ENCODE measurements around the gene MLX. TPM values are rescaled to one million over a fixed set of nuclear protein-coding genes. Genes with fewer than 3 reads are reported as not detected.

MLX gene
- total and polyA plus RNA-seq, 12 donors = 34.2 to 95.0 (median 47.1) TPM

DNA sequence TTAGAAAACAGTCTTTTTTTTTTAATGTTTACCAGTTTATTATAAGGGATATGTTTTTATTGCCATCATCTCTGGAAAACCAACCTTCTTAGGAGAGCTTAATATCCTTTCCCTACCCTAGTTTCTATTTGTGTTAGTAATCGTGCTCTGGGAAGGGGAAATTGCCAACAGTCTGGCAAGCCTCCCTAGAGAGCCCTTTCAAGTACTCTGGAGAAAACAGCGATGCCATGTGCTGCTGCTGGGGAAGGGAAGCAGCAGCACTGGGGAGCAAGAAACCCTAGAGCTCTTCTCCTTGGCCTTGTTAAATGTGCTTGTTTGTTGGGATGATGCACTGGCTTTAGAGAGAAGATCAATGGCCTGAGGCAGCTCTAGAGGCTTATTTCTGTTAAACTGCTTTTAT lies 32.0 kb downstream of the MLX start:
- 25 to 36% (median 33%) methylated on average over 2 of the region's 2 CpGs for WGBS, 4 donors
- TF ChIP-seq, protein P1, sequence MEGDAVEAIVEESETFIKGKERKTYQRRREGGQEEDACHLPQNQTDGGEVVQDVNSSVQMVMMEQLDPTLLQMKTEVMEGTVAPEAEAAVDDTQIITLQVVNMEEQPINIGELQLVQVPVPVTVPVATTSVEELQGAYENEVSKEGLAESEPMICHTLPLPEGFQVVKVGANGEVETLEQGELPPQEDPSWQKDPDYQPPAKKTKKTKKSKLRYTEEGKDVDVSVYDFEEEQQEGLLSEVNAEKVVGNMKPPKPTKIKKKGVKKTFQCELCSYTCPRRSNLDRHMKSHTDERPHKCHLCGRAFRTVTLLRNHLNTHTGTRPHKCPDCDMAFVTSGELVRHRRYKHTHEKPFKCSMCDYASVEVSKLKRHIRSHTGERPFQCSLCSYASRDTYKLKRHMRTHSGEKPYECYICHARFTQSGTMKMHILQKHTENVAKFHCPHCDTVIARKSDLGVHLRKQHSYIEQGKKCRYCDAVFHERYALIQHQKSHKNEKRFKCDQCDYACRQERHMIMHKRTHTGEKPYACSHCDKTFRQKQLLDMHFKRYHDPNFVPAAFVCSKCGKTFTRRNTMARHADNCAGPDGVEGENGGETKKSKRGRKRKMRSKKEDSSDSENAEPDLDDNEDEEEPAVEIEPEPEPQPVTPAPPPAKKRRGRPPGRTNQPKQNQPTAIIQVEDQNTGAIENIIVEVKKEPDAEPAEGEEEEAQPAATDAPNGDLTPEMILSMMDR (IDR thresholded peaks at IDR 0.05) = no peak
- TF ChIP-seq POLR2A (IDR thresholded peaks at IDR 0.05) = no peak
- intact Hi-C loops (cut with DNase I) = no loop called here
- no peaks in the 10 kb centered on the region for H3K36me3 ChIP-seq (replicated peaks in 1 of 2)
- H3K9me3 ChIP-seq (replicated peaks in 1 of 3) = no peaks in the 10 kb centered on the region
- H3K4me1 ChIP-seq (replicated peaks in 1 of 2) = peaks cover 0 to 8% of the 10 kb centered on the region in 2 donors
- peak overlapping the region in 1 of 5 donors; percentile 30 for H3K27ac ChIP-seq
- no peaks in the 10 kb centered on the region for H3K27me3 ChIP-seq
- H3K4me3 ChIP-seq = no peak overlapping the region
- DNase-seq = peak in 3 of 7 donors; percentile 24 to 50 (median 30)

DNA sequence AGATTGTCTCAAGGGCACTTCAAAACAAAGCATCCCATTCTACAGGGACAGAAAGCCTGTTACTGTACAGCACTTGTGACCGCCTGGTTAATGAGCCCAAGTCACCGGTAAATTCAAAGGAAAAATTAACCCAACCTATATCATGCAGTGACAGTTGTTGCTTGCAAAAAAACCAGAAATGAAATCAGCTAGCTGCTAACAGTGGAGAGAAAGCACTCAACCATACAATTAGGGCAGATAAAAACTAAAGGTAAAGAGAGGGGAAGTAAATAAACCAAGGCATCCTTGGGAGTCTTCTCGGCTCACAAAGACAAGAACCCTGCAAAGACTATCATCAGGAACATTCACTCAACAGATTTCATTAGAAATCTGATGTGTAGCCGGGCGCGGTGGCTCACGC lies 36.4 kb downstream of the MLX start:
- WGBS, 4 donors = 87 to 91% (median 89%) methylated on average over 7 of the region's 7 CpGs
- Histone ChIP-seq H3K36me3 (replicated peaks in 1 of 2) (no peaks in the 10 kb centered on the region), H3K4me3 (no peak overlapping the region), H3K27ac (no peak overlapping the region), H3K27me3 (no peaks in the 10 kb centered on the region), H3K9me3 (replicated peaks in 1 of 3) (no peaks in the 10 kb centered on the region), H3K4me1 (replicated peaks in 1 of 2) (peaks cover 18 to 36% of the 10 kb centered on the region in 2 donors)
- DNase-seq = no peak
- TF ChIP-seq, protein P1 (IDR thresholded peaks at IDR 0.05) = no peak
- TF ChIP-seq POLR2A (IDR thresholded peaks at IDR 0.05) = no peak
- intact Hi-C loops (cut with DNase I) = no loop called here

DNA sequence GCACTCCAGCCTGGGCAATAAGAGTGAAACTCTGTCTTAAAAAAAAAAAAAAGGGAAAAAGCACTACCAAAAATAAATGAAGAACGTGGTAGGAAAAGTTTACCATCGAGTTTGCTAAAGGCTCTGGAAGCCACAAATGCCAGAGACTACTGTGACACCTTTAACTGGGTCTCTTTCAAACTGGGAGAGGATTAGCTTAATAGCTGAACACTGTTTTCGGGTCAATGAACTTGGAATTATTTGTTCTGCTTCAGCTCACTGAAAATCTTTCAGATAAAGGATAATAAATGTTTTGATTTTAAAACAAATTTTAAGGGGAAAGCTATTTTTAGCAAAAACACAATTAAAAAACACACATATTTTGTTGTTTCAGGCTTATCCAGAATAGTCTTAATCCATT lies 40.9 kb downstream of the MLX start:
- DNase-seq = no peak
- WGBS, 4 donors = 39 to 45% (median 42%) methylated on average over 3 of the region's 3 CpGs
- intact Hi-C loops (cut with DNase I) = loop anchor here in 1 of 2 donors (5.0 kb wide), 1 partner anchor 75 kb away; the partner anchor contains the start of genes CCR10 and CNTNAP1
- peaks cover 0 to 8% of the 10 kb centered on the region in 2 donors for H3K36me3 ChIP-seq (replicated peaks in 1 of 2)
- peak overlapping the region in 1 of 5 donors; percentile 89 for H3K27ac ChIP-seq
- H3K9me3 ChIP-seq (replicated peaks in 1 of 3) = no peaks in the 10 kb centered on the region
- TF ChIP-seq, protein P1 (IDR thresholded peaks at IDR 0.05) = no peak
- no peak for TF ChIP-seq POLR2A (IDR thresholded peaks at IDR 0.05)
- H3K4me1 ChIP-seq (replicated peaks in 1 of 2) = peaks cover 22 to 31% of the 10 kb centered on the region in 2 donors
- H3K27me3 ChIP-seq = no peaks in the 10 kb centered on the region
- H3K4me3 ChIP-seq = peak overlapping the region in 2 of 4 donors; percentile 86 to 93

DNA sequence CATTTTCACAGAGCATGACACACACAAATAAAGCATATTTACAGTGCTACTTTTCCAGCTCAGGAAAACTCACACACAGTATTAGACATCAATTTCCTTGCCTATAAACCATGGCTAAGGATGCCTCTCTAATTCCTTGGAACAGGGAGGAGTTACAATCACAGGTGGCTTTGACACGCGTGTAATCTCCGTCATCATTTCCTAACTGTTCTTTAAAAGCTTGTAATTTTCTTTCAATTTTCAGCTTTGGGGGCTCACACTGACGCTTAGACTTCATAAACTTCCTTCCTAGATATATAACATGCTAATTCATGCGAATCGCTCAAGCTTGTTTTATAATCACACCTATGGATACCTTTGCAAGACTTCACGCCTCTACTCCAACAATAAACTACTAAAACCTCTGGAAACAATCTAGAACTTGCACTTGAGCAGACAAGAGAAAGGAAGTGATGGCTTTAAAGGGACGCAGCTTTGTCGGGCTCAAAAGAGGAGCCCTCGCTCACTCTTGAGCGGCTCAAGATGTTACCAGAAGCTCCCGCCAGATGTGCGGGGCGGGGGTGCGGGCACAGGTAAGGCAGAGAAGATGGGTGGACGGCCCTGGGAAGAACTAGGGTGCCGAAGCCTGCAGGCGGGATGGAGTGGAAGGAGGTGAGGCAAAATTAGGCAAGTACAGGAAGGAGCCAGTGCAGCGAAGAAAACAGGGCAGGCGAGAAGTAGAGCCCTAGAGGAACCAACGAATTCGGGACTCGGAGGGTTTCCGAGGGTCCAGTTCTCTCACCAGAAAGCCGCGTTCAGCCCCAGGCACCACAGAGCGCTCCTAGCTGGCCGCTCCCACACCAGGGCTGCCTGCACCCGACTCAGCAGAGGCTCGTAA lies 41.6 kb downstream of the MLX start:
- H3K9me3 ChIP-seq (replicated peaks in 1 of 3) = no peaks in the 10 kb centered on the region
- peaks cover 0 to 16% of the 10 kb centered on the region in 2 donors for H3K36me3 ChIP-seq (replicated peaks in 1 of 2)
- intact Hi-C loops (cut with DNase I) = loop anchor here in 1 of 2 donors (5.0 kb wide), 1 partner anchor 74 kb away; the partner anchor contains the start of genes CCR10 and CNTNAP1
- 0% methylated on average over 26 to 30 of the region's 30 CpGs for WGBS, 4 donors
- peak overlapping the region; percentile 86 to 97 (median 90) for H3K4me3 ChIP-seq
- DNase-seq = no peak
- H3K27ac ChIP-seq = peak overlapping the region; percentile 63 to 94 (median 81)
- no peaks in the 10 kb centered on the region for H3K27me3 ChIP-seq
- H3K4me1 ChIP-seq (replicated peaks in 1 of 2) = peaks cover 22 to 31% of the 10 kb centered on the region in 2 donors
- TF ChIP-seq, protein P1 (IDR thresholded peaks at IDR 0.05) = no peak
- no peak for TF ChIP-seq POLR2A (IDR thresholded peaks at IDR 0.05)
